SK-N-SH treated with all-trans-retinoic acid at 6 μM for 48 hours (cell line): Measurements from ENCODE around the gene TIMM21.

ENCODE experiments used
- ATAC-seq: fragments of 200-7000 bp; cut with Tn5 transposase; 3 replicates; pipeline ENCODE4 v1.9.1; 2020; ENCODE audit warnings: mild to moderate bottlenecking, moderate library complexity
- ARNTL ChIP-seq: fragments of 450-650 bp; formaldehyde crosslinking; IDR thresholded peaks from 2 replicates; pipeline ENCODE4 v1.5.0; 2020; ENCODE audit warnings: low read depth, mild to moderate bottlenecking, moderate library complexity, borderline replicate concordance
- BACH2 ChIP-seq: fragments of 250-450 bp; sonication (Bioruptor Pico); IDR thresholded peaks from 2 replicates; pipeline ENCODE4 v1.9.0; 2021; ENCODE audit warnings: mild to moderate bottlenecking, borderline replicate concordance
- CREB5 ChIP-seq: fragments of 250-450 bp; sonication (Bioruptor Pico); IDR thresholded peaks from 2 replicates; pipeline ENCODE4 v1.5.1; 2020; ENCODE audit warnings: low read depth, mild to moderate bottlenecking, moderate library complexity
- CSDC2 ChIP-seq: fragments of 250-450 bp; sonication (Bioruptor Pico); IDR thresholded peaks from 2 replicates; pipeline ENCODE4 v1.5.0; 2020; ENCODE audit warnings: mild to moderate bottlenecking, moderate library complexity
- CSRNP3 ChIP-seq: fragments of 250-450 bp; sonication (Bioruptor Pico); IDR thresholded peaks from 2 replicates; pipeline ENCODE4 v1.5.1; 2021; ENCODE audit warnings: mild to moderate bottlenecking, moderate library complexity
- ESRRG ChIP-seq: fragments of 250-450 bp; sonication (Bioruptor Pico); IDR thresholded peaks from 2 replicates; pipeline ENCODE4 v1.6.1; 2021; ENCODE audit warnings: mild to moderate bottlenecking
- GLIS3 ChIP-seq: fragments of 250-450 bp; sonication (Bioruptor Pico); IDR thresholded peaks from 2 replicates; pipeline ENCODE4 v1.5.0; 2020; ENCODE audit warnings: mild to moderate bottlenecking, moderate library complexity
- ISL1 ChIP-seq: fragments of 250-450 bp; sonication (Bioruptor Pico); IDR thresholded peaks from 2 replicates; pipeline ENCODE4 v2.1.2; 2022; ENCODE audit warnings: mild to moderate bottlenecking, moderate library complexity
- OSR1 ChIP-seq: fragments of 250-450 bp; sonication (Bioruptor Pico); IDR thresholded peaks from 2 replicates; pipeline ENCODE4 v1.8.0; 2022; ENCODE audit warnings: moderate library complexity, mild to moderate bottlenecking, inconsistent platforms
- PATZ1 ChIP-seq: fragments of 250-450 bp; sonication (Bioruptor Pico); IDR thresholded peaks from 2 replicates; pipeline ENCODE4 v1.8.0; 2020; ENCODE audit warnings: mild to moderate bottlenecking, moderate library complexity, borderline replicate concordance
- POU6F1 ChIP-seq: fragments of 250-450 bp; sonication (Bioruptor Pico); IDR thresholded peaks from 2 replicates; pipeline ENCODE4 v1.8.0; 2021; ENCODE audit warnings: low read depth, mild to moderate bottlenecking, moderate library complexity, borderline replicate concordance
- PPARA ChIP-seq: fragments of 250-450 bp; sonication (Bioruptor Pico); IDR thresholded peaks from 2 replicates; pipeline ENCODE4 v1.5.0; 2020; ENCODE audit warnings: mild to moderate bottlenecking, borderline replicate concordance
- RARB ChIP-seq: fragments of 250-450 bp; sonication (Bioruptor Pico); IDR thresholded peaks from 2 replicates; pipeline ENCODE4 v1.8.0; 2021; ENCODE audit warnings: mild to moderate bottlenecking, moderate library complexity
- SNAI2 ChIP-seq: fragments of 250-450 bp; sonication (Bioruptor Pico); IDR thresholded peaks from 2 replicates; pipeline ENCODE4 v1.5.0; 2020; ENCODE audit warnings: mild to moderate bottlenecking, moderate library complexity
- TOX ChIP-seq: fragments of 250-450 bp; sonication (Bioruptor Pico); IDR thresholded peaks from 2 replicates; pipeline ENCODE4 v1.8.0; 2021; ENCODE audit warnings: mild to moderate bottlenecking, moderate library complexity, borderline replicate concordance
- TSHZ2 ChIP-seq: fragments of 250-450 bp; sonication (Bioruptor Pico); IDR thresholded peaks from 2 replicates; pipeline ENCODE4 v1.5.0; 2020; ENCODE audit warnings: mild to moderate bottlenecking, moderate library complexity
- ZC3H10 ChIP-seq: fragments of 250-450 bp; sonication (Bioruptor Pico); IDR thresholded peaks from 2 replicates; pipeline ENCODE4 v1.5.1; 2021; ENCODE audit warnings: mild to moderate bottlenecking, moderate library complexity
- ZFP3 ChIP-seq: fragments of 250-450 bp; sonication (Bioruptor Pico); IDR thresholded peaks from 2 replicates; pipeline ENCODE4 v1.5.0; 2020; ENCODE audit warnings: mild to moderate bottlenecking, moderate library complexity
- ZFP30 ChIP-seq: fragments of 450-650 bp; formaldehyde crosslinking; IDR thresholded peaks from 2 replicates; pipeline ENCODE4 v1.5.0; 2022; ENCODE audit warnings: mild to moderate bottlenecking, moderate library complexity
- ZNF565 ChIP-seq: fragments of 450-650 bp; formaldehyde crosslinking; conservative IDR thresholded peaks from 2 replicates; pipeline ENCODE4 v1.5.0; 2020; ENCODE audit warnings: low read depth, mild to moderate bottlenecking, moderate library complexity
- ZNF70 ChIP-seq: fragments of 450-650 bp; formaldehyde crosslinking; IDR thresholded peaks from 2 replicates; pipeline ENCODE4 v1.5.0; 2020; ENCODE audit warnings: mild to moderate bottlenecking, moderate library complexity
- ZNF8 ChIP-seq: fragments of 450-650 bp; formaldehyde crosslinking; IDR thresholded peaks from 2 replicates; pipeline ENCODE4 v1.5.0; 2020; ENCODE audit warnings: mild to moderate bottlenecking, moderate library complexity

TIMM21 gene

GRCh38 chr18:74166386-74166785 is 18.1 kb downstream of the TIMM21 start:
- no peak for ATAC-seq
- TF ChIP-seq ZNF70 (CRISPR knock-in tag) (no peak), OSR1 (CRISPR knock-in tag) (no peak), ZFP3 (CRISPR knock-in tag) (no peak), ESRRG (no peak), RARB (CRISPR knock-in tag) (no peak), PATZ1 (CRISPR knock-in tag) (no peak), ZFP30 (no peak), ZNF565 (CRISPR knock-in tag) (no peak), POU6F1 (no peak), CSRNP3 (CRISPR knock-in tag) (no peak), ZC3H10 (no peak), ISL1 (CRISPR knock-in tag) (no peak), TOX (CRISPR knock-in tag) (no peak), CSDC2 (no peak), ZNF8 (CRISPR knock-in tag) (no peak)

- peak; percentile 65 for ATAC-seq
- no peak for TF ChIP-seq BACH2 (CRISPR knock-in tag)
- TF ChIP-seq ZFP3 (CRISPR knock-in tag) = no peak
- no peak for TF ChIP-seq ZNF565 (CRISPR knock-in tag)
- TF ChIP-seq GLIS3 = no peak
- no peak for TF ChIP-seq ZNF70 (CRISPR knock-in tag)
- TF ChIP-seq RARB (CRISPR knock-in tag) = no peak
- TF ChIP-seq SNAI2 (CRISPR knock-in tag) = no peak
- no peak for TF ChIP-seq CSRNP3 (CRISPR knock-in tag)
- no peak for TF ChIP-seq ESRRG
Measured at GRCh38 chr18:74171910-74172606, 23.7 kb downstream of the TIMM21 start.

- TF ChIP-seq CREB5 (CRISPR knock-in tag) = no peak
- TF ChIP-seq OSR1 (CRISPR knock-in tag) = no peak
- TF ChIP-seq TOX (CRISPR knock-in tag) = no peak
- TF ChIP-seq BACH2 (CRISPR knock-in tag) = no peak
- TF ChIP-seq ZNF70 (CRISPR knock-in tag) = no peak
- no peak for TF ChIP-seq CSRNP3 (CRISPR knock-in tag)
- no peak for TF ChIP-seq TSHZ2 (CRISPR knock-in tag)
- no peak for TF ChIP-seq ZNF565 (CRISPR knock-in tag)
- TF ChIP-seq ARNTL (CRISPR knock-in tag) = no peak
- TF ChIP-seq PPARA (CRISPR knock-in tag) = no peak
- no peak for TF ChIP-seq ZC3H10
- TF ChIP-seq RARB (CRISPR knock-in tag) = no peak
- TF ChIP-seq, all 23 proteins: peak for 0
- ATAC-seq = peak; percentile 62
Measured at GRCh38 chr18:74172697-74173433, 24.5 kb downstream of the TIMM21 start.
